Muscle of leg (tissue), 11 donors: ENCODE data around the gene PPCDC. TPM values are rescaled to one million over a fixed set of nuclear protein-coding genes. Genes with fewer than 3 reads are reported as not detected.

Experiments
- DNase-seq: peaks from one replicate; pipeline ENCODE4 v3.0.0; 2013
- H3K27ac ChIP-seq: one replicate; pipeline ENCODE4 v1.5.1; 2013; ENCODE audit warnings: mild to moderate bottlenecking, low read length, control low read depth
- H3K27me3 ChIP-seq: one replicate; pipeline ENCODE4 v1.6.1; 2013; ENCODE audit warnings: low read length; ENCODE audit not compliant: control insufficient read depth, insufficient read depth
- H3K36me3 ChIP-seq: one replicate; pipeline ENCODE4 v1.6.1; 2013; ENCODE audit warnings: low read length; ENCODE audit not compliant: control insufficient read depth, insufficient read depth
- H3K4me1 ChIP-seq: one replicate; pipeline ENCODE4 v1.6.1; 2013; ENCODE audit warnings: low read length; ENCODE audit not compliant: control insufficient read depth, insufficient read depth
- H3K4me3 ChIP-seq: one replicate; pipeline ENCODE4 v1.5.1; 2013; ENCODE audit warnings: low read length, control low read depth
- H3K9me3 ChIP-seq: replicated peaks from 2 replicates; pipeline ENCODE4 v1.6.1; 2013; ENCODE audit warnings: low read depth, low read length; ENCODE audit not compliant: control insufficient read depth
- WGBS: methylation state at CpG from one replicate; pipeline ENCODE4 v1.1.5; 2013; ENCODE audit warnings: missing lambda C conversion rate; ENCODE audit not compliant: insufficient coverage; 5-methylcytosine and 5-hydroxymethylcytosine counted together
- polyA plus RNA-seq, 8 donors: library from polyadenylated mRNA; unstranded; fragments of 120-200 nt; gene quantifications; one replicate each; pipeline versions ENCODE4 v1.2.1 to v1.2.3, GENCODE V29; 2013; ENCODE audit warnings: inconsistent platforms in 1 of 8, low replicate concordance in 1 of 8; ENCODE audit not compliant: insufficient read length in 8 of 8, insufficient read depth in 1 of 8
- total RNA-seq: library from RNA; stranded (reverse); fragments of 120-200 nt; gene quantifications from one replicate; pipeline ENCODE4 v1.2.4, GENCODE V29; 2013

The PPCDC gene
- total and polyA plus RNA-seq, 9 donors: 5.9 to 8.3 (median 7.6) TPM

DNA sequence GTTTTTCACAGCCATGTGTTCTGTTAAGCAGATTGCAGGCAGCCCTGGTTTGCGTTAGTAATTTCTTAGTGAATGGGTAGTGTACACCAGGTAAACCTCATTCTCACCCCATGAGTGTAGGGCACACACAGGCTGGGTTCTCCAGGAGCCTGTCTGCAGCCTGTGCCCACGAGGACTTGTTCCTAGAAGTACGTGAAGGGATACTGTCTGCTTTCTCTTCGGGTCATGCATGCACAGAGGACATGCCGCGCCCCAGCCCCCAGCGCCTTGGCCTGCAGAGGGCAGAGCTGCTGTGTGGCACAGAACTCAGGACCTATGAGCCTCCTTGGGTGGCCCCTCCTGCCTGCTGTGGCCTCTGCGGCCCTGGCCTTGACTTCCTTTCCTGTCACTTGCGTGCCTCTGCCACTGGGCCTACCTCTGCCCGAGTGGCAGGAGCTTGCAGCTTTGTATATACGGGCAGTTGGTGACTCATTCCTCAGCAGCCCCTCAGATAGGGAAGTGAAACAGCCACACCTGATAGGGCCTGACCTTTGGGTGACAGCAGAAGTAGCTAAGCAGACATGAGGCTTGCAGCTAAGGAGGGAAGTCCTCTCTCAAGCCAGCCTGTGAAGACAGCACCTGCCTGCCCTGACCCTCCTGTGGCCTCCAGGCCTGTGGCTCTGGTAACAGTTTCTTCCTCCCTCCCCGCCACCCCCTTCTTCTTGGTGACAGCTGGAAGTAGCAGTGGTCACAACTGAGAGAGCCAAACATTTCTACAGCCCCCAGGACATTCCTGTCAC is 19.5 kb downstream of the PPCDC start:
- H3K27me3 ChIP-seq: no peaks in the 10 kb centered on the region
- H3K27ac ChIP-seq: peak overlapping the region; percentile 91
- no peaks in the 10 kb centered on the region for H3K36me3 ChIP-seq
- H3K4me3 ChIP-seq: no peak overlapping the region
- no peaks in the 10 kb centered on the region for H3K9me3 ChIP-seq
- H3K4me1 ChIP-seq: peaks cover 58% of the 10 kb centered on the region
- 65% methylated on average over 10 of the region's 12 CpGs for WGBS
- peak; percentile 78 for DNase-seq

DNA sequence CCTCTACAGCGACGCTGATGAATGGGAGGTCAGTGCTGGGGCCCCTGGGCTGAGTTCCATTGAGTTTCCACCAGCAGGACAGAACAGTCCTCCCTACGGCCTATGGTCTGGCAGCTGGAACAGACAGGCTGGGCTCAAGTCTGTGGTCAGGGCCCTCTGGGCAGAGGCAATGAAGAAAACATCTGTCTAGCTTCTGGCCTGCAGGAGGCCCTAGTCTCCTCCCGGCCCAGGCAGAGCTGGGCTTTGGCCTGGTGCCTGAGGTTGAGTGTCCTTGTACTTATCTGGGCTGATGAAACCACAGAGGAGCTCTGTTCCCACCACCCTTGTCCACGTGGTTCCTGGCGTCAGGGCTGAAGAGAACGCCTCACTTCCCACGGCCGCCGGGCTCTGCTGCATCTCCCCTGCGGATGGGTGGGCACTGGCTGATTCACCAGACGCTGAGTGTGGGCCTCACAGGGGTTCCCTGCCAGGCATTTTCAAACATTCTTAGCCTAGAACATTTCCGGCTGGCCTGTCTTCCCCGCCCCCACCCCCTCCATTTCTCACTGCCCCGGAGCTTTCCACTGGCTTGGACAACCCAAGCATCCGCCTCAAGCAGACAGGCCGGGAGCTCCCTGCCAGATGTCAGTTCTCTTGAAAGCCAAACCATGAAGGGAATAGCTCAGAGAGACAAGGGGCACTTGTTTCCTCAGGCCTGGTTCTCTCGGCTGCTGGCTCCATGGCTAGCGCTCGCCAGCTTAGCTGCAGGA is 20.3 kb downstream of the PPCDC start:
- peak overlapping the region; percentile 91 for H3K27ac ChIP-seq
- no peaks in the 10 kb centered on the region for H3K9me3 ChIP-seq
- no peaks in the 10 kb centered on the region for H3K36me3 ChIP-seq
- peak; percentile 98 for DNase-seq
- no peak overlapping the region for H3K4me3 ChIP-seq
- H3K4me1 ChIP-seq: peaks cover 66% of the 10 kb centered on the region
- no peaks in the 10 kb centered on the region for H3K27me3 ChIP-seq
- WGBS: 3% methylated on average over 18 of the region's 20 CpGs

DNA sequence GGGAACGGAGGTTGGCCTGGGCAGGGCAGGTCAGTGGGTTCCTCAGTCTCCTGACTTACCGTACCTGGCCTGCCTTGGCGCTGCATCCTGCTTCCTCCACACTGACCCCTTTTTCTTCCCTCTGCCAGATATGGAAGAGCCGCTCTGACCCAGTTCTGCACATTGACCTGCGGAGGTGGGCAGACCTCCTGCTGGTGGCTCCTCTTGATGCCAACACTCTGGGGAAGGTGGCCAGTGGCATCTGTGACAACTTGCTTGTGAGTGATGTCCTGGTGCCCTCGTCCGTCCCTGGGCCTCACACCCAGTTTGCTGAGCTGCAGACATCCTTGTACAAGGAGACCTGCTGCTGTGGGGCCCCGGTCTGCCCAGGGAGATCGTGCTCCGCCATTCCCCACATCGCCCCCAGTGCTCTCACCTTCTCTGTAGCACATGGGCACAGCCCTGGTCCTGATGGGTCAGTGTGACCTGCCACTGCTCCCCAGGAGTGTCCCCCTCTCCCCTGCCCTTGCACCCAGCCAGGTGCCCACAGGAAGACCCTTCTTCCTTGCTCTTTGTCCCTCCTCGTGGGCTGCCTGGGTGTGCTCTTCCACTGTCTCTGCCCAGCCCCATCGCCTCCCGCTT is 21.0 kb downstream of the PPCDC start:
- Histone ChIP-seq H3K4me3 (no peak overlapping the region), H3K36me3 (no peaks in the 10 kb centered on the region), H3K27ac (peak overlapping the region; percentile 91), H3K4me1 (peaks cover 73% of the 10 kb centered on the region), H3K27me3 (no peaks in the 10 kb centered on the region), H3K9me3 (no peaks in the 10 kb centered on the region)
- no peak for DNase-seq
- WGBS: 78% methylated on average over 12 of the region's 14 CpGs

DNA sequence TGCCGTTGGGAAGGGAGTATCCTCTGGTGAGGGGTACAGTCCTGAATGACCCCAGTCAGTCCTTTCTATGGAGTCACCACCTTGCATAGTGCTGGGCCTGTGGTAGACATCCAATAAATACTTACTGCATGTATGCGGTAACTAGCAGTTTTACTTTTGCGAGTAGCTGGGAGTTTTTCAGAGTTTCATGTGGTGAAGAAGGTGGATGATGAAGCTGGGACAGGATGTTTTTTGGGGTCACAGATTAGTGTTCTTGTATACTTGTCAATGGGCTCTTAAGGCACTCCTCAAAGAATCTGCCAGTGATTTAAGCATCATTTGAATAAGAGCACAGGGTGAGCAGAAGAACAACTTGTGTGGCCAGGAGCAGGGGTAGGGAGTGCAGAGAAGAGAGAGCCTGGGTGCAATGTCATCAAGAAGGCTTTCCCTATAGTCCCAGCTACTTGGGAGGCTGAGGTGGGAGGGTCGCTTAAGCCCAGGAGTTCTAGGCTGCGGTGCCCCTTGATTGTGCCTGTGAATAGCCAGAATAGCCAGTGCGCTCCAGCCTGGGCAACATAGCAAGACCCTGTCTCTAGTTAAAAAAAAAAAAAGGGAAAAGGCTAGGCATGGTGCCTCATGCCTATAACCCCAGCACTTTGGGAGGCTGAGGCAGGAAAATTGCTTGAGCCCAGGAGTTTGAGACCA is 22.1 kb downstream of the PPCDC start:
- H3K36me3 ChIP-seq: no peaks in the 10 kb centered on the region
- H3K4me3 ChIP-seq: no peak overlapping the region
- 90% methylated on average over 4 of the region's 6 CpGs for WGBS
- peaks cover 84% of the 10 kb centered on the region for H3K4me1 ChIP-seq
- H3K27me3 ChIP-seq: no peaks in the 10 kb centered on the region
- peak overlapping the region; percentile 90 for H3K27ac ChIP-seq
- no peak for DNase-seq
- H3K9me3 ChIP-seq: no peaks in the 10 kb centered on the region

DNA sequence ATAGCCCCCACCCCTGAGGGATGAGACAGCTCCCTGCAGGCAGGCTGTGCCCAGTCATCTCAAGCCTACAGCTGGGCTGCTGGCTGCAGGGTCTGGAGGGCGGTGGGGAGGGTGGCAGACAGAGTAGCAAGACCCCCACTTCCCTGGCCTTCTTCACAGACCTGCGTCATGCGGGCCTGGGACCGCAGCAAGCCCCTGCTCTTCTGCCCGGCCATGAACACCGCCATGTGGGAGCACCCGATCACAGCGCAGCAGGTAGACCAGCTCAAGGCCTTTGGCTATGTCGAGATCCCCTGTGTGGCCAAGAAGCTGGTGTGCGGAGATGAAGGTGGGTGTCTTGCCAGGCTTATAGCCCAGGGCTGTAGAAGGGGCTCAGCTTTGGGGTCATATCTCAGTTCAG is 25.0 kb downstream of the PPCDC start:
- Histone ChIP-seq H3K4me1 (peaks cover 86% of the 10 kb centered on the region), H3K4me3 (no peak overlapping the region), H3K9me3 (no peaks in the 10 kb centered on the region), H3K36me3 (no peaks in the 10 kb centered on the region), H3K27ac (no peak overlapping the region), H3K27me3 (no peaks in the 10 kb centered on the region)
- WGBS: 98% methylated on average over 8 of the region's 10 CpGs
- DNase-seq: no peak

DNA sequence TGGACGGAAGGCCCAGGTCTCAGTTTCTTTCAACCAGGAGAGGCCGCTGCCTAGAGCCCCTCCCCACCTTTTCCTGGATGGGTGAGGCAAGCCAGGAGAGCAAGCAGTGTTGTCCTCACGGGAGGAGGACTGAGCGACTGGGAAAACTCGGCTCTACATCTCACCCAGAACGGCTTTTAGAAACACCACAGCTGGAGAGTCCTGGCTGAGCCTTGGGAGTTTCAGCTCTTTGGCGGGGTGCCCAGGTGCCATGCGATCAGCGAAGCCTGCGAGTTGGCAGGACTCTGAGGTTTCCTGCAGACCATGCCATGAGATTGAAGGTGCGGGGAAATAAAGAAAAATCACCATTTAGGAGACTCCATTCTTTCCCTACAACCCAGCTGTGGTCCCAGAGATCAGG is 26.0 kb downstream of the PPCDC start:
- Histone ChIP-seq H3K27me3 (no peaks in the 10 kb centered on the region), H3K9me3 (no peaks in the 10 kb centered on the region), H3K4me1 (peaks cover 76% of the 10 kb centered on the region), H3K36me3 (no peaks in the 10 kb centered on the region), H3K27ac (peak overlapping the region; percentile 35), H3K4me3 (no peak overlapping the region)
- 79% methylated on average over 8 of the region's 11 CpGs for WGBS
- peak; percentile 71 for DNase-seq

DNA sequence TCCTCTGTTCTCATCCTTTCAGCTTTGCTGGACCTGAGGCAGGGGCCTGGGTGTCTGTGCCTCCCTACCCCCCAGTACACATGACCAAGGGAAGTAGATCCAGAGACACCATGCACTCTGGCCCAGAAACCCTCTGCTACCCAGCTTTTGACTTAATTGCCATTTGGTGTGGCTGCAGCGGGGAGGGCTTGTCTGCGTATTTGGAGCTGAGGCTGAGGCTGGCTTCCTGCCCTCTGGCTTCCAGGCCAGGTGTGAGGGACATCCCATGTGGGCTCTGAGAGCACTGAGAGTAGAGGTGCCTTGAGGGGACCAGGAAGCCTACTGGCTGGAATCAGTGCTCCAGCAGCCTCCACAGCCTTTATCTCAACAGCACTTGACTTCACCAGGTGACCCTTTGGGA is 26.9 kb downstream of the PPCDC start:
- no peak for DNase-seq
- Histone ChIP-seq H3K36me3 (no peaks in the 10 kb centered on the region), H3K4me1 (peaks cover 67% of the 10 kb centered on the region), H3K27me3 (no peaks in the 10 kb centered on the region), H3K9me3 (no peaks in the 10 kb centered on the region), H3K4me3 (no peak overlapping the region), H3K27ac (no peak overlapping the region)
- no CpG with 5 or more reads among the region's 2 CpGs for WGBS

DNA sequence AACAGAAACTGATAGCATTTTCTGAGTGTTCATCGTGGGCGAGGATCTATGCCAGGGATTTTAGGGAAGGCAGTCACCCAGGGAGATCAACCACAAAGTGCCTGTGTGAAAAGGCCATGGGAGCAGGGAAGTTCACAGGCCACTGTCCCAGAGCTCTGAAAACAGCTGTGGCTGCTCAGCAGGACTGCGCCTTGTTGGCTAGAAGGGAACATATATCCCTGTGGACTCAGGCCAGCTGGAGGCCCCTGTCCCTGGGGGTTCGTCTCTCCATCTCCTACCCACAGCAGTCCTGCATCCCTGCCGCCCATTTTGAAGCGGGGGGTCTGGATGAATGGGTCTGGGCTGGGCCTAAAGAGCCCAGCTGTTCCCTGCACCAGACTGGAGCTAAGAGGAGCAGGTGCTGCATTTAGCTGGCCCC is 27.8 kb downstream of the PPCDC start:
- Histone ChIP-seq H3K9me3 (no peaks in the 10 kb centered on the region), H3K4me3 (no peak overlapping the region), H3K4me1 (peaks cover 58% of the 10 kb centered on the region), H3K36me3 (no peaks in the 10 kb centered on the region), H3K27ac (peak overlapping the region; percentile 51), H3K27me3 (no peaks in the 10 kb centered on the region)
- peak; percentile 39 for DNase-seq
- WGBS: 59% methylated on average over 2 of the region's 6 CpGs

DNA sequence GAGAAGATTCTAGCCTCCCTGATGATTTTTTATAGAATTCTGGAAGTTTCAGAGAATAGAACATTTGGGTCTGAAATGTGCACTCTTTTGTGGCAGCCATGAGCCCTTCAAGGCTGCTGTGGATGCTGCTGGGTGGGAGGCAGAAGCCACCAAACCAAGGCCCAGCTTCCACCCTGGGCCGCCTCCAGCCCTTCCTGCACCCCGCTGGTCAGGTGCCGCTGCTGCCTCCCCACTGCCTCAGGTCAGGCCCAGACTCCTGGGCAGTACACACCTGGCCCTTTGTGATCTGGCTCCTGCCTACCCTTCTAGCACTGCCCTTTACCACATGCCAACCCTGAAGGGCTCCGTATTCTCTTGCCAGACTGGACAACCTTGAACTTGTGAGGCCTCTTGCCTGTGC is 28.3 kb downstream of the PPCDC start:
- peak overlapping the region; percentile 51 for H3K27ac ChIP-seq
- 93% methylated on average over 4 of the region's 4 CpGs for WGBS
- no peaks in the 10 kb centered on the region for H3K36me3 ChIP-seq
- no peak for DNase-seq
- H3K27me3 ChIP-seq: no peaks in the 10 kb centered on the region
- H3K9me3 ChIP-seq: no peaks in the 10 kb centered on the region
- H3K4me1 ChIP-seq: peaks cover 52% of the 10 kb centered on the region
- no peak overlapping the region for H3K4me3 ChIP-seq
